ENCODE data around the gene CEP104.

Gene CEP104

DNA sequence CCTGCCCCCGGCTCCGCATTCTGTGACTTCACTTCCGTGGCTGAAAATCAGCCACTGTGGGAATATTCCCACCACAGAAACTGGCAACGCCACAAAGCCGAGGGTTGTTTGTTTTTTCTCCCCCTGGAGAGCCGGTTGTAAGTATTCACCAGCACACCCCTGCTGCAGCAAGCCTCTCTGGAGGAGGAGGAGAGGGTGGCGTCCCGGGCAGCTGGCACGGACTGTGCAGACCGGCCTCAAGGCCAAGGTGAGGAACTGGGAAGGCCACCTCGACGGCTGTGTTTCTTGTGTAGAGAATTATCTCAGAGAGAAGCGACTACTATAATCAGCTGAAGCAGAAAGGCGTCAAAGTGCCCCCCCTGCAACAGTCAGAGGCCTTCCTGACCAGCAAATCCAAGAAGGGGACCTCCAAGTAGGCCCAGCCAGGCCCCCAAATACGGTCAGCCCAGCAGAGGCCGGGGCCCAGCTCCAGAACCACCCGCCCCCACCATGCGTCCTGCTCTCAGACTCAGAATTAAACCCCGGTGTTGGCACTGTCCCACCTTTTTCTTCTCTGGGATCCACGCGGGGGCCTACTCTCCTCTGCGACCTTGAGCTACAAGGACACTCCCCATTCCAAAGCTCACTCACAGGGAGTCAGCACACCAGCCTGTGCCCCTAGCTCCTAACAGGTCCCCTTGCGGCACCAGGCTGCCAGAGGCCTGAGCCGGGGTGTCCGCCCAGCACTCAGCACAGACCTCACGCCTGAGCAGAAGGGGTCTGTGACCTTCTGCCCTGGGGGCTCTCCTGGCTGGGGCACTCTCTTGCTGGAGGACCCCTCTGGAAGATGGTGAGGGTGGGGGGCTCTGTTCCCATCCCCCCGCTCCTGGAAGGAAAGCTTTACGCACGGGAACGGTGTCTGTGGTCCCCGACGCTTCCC is 85.6 kb downstream of the CEP104 start:
- TF ChIP-seq, protein P1, sequence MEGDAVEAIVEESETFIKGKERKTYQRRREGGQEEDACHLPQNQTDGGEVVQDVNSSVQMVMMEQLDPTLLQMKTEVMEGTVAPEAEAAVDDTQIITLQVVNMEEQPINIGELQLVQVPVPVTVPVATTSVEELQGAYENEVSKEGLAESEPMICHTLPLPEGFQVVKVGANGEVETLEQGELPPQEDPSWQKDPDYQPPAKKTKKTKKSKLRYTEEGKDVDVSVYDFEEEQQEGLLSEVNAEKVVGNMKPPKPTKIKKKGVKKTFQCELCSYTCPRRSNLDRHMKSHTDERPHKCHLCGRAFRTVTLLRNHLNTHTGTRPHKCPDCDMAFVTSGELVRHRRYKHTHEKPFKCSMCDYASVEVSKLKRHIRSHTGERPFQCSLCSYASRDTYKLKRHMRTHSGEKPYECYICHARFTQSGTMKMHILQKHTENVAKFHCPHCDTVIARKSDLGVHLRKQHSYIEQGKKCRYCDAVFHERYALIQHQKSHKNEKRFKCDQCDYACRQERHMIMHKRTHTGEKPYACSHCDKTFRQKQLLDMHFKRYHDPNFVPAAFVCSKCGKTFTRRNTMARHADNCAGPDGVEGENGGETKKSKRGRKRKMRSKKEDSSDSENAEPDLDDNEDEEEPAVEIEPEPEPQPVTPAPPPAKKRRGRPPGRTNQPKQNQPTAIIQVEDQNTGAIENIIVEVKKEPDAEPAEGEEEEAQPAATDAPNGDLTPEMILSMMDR (IDR thresholded peaks at IDR 0.05; ENCODE audit: control insufficient read depth, extremely low read depth, insufficient read depth) = no peak
- no peak for DNase-seq (ENCODE audit: low read depth)

DNA sequence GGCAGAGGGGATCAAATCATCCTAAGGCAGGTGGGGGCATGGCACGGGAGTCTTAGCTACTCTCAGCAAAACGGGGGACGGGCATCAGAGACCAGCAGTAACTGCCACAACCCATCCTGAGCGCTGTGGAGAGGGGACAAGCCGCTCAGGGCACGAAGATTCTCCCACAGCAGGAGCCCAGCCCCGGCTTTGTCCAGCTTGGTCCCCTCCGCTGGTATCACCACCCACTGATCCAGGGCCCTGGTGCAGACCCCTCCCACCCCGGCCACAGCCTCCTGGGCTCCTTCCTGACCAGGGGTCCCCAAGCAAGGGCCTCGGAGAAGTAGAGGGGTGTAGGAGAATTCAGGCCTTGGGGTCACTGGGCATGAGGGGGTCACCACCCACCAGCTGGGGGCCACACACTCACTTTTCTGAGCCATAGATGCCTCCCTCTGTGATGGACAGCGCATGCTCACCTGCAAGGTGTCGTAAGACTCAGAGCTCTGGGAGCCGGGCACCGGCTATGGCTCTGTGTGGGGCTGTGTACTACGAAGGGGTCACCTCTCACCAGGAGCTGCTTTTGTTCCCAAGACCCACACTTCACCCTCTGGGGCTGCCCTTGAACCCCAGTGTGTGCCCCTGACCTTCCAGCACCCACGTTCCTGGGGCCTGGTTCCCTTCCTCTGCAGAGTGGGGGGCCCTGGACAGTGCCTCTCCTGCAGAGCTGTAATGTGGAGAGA is 86.8 kb downstream of the CEP104 start:
- H3K4me3 ChIP-seq (ENCODE audit: low read depth, low read length) = no peak overlapping the region
- DNase-seq (ENCODE audit: low read depth) = no peak
- TF ChIP-seq, protein P1 (IDR thresholded peaks at IDR 0.05; ENCODE audit: control insufficient read depth, extremely low read depth, insufficient read depth) = no peak

More for the DNA sequence above, 85.6 kb downstream of the CEP104 start:
- peak overlapping the region; percentile 59 for H3K4me3 ChIP-seq (ENCODE audit: low read depth, low read length)

DNA sequence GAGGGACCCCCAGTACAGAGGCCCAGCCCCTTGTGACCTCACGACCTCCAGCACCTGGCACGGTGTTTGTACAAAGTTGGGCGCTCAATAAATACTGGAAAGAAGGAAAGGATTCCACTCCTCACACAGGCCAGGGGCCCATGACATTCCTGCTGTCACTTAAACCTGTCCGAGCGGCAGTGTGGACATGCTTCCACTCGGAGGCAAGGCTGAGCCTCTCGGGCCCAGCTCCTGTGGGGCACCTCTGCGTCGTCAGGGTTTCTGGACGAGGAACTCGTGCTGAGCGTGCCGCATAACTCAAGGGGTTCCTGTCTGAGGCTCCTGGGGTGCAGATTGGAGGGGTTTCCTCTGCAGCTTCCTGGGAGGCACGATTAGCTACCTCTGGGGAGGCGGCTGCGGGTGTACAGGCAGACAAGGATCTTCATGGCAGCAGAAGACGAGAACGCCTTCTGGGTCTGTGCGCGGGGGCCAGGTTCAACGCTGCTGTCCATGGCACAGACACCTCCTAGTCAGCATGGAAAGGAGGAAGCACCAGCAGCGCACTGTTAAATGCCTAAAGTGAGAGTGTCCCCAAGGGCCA is 88.1 kb downstream of the CEP104 start:
- TF ChIP-seq, protein P1 (IDR thresholded peaks at IDR 0.05; ENCODE audit: control insufficient read depth, extremely low read depth, insufficient read depth) = no peak
- DNase-seq (ENCODE audit: low read depth) = no peak
- H3K4me3 ChIP-seq (ENCODE audit: low read depth, low read length) = no peak overlapping the region

DNA sequence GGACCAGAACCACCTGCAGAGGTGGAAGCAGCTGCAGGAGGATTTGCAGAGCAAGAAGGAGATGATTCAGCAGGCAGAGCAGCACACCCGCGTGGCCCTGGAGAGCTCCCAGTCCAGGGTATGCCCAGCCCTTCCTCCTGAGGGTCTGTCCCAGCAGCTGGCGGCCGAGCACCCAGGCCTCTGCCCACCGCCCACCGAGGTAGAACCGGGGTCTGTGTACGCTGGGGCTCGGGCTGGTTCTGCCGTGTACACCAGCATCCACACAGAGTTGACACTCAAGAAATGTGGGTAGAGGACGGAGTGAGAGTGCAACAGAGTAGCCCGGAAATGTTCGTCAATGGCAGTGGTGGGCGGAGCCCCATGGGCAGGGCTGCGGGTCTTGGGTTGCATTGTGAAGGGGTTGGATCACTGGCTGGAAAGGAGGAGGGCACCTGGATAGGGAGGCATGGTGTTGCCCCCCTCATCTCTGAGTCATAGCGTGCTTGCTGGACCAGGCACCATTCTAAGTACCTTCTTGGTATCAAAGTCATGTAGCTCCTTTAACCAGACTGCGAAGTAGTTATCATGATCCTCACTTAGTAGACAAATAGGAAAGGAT is 89.6 kb downstream of the CEP104 start:
- TF ChIP-seq, protein P1 (IDR thresholded peaks at IDR 0.05; ENCODE audit: control insufficient read depth, extremely low read depth, insufficient read depth) = no peak
- H3K4me3 ChIP-seq (ENCODE audit: low read depth, low read length) = no peak overlapping the region
- DNase-seq (ENCODE audit: low read depth) = no peak

DNA sequence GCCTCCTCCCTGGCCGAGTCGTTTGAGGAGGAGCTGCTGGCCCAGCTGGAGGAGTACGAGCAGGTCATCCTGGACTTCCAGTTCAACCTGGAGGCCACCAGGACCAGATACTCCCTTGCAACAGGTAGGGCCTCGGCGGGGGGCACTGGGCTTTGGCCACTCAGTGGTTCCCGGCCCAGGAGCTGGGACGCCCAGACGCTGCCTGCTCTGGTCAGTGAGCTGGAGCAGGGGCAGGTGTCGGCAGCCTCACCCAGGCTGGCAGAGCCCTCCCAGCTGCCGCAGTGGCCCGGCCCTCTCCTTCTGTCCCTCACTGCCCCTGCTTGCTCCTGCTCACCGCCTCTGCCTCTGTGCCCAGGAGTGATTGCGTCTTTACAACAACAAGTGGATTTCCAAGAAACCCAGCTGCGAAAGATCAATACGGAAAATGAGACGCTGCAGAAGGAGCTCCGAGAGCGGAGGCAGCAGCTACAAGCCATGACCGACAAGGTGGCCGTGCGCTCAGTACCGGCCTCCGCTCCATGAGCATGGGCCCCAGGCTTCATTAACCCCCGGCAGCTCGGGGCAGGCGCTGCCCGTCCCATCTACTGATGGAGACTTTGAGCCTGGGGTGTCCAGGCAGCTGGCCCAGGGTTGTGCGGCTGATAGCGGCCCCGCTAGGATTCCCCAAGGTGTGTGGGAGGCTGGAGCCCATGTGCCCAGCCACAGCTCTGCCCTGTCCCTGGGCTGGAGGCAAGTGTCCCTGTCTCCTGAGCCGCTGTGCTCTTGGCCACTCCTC is 93.5 kb downstream of the CEP104 start:
- H3K4me3 ChIP-seq (ENCODE audit: low read depth, low read length) = no peak overlapping the region
- TF ChIP-seq, protein P1 (IDR thresholded peaks at IDR 0.05; ENCODE audit: control insufficient read depth, extremely low read depth, insufficient read depth) = no peak
- no peak for DNase-seq (ENCODE audit: low read depth)

DNA sequence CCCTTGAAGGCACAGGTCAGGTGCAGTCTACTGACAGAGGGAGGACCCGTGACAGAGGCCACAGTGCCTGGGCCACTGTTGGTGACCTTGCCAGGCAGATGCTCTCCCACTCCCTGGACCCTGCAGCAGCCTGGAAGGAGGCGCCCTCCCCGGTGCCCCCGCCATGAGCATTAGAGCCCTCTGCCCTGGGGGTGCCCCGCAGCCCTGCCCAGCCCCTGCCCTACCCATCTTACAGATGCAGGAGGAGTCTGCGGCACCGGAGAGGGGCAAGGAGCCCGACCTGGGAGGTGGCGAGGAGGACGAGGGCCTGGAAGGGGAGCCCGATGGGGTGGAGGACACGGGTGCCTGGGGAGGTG is 94.2 kb downstream of the CEP104 start:
- DNase-seq (ENCODE audit: low read depth) = no peak
- H3K4me3 ChIP-seq (ENCODE audit: low read depth, low read length) = no peak overlapping the region
- TF ChIP-seq, protein P1 (IDR thresholded peaks at IDR 0.05; ENCODE audit: control insufficient read depth, extremely low read depth, insufficient read depth) = no peak

Data from LNCaP clone FGC (cell line).